NCI-H1436 treated with DMSO at 0.1 percent for 48 hours (cell line): ENCODE results near the gene SH3PXD2B.

Source experiments
- DNase-seq: peaks from one replicate; lab custom pipeline; 2025; lab: John Stamatoyannopoulos, UW

Gene SH3PXD2B

DNA sequence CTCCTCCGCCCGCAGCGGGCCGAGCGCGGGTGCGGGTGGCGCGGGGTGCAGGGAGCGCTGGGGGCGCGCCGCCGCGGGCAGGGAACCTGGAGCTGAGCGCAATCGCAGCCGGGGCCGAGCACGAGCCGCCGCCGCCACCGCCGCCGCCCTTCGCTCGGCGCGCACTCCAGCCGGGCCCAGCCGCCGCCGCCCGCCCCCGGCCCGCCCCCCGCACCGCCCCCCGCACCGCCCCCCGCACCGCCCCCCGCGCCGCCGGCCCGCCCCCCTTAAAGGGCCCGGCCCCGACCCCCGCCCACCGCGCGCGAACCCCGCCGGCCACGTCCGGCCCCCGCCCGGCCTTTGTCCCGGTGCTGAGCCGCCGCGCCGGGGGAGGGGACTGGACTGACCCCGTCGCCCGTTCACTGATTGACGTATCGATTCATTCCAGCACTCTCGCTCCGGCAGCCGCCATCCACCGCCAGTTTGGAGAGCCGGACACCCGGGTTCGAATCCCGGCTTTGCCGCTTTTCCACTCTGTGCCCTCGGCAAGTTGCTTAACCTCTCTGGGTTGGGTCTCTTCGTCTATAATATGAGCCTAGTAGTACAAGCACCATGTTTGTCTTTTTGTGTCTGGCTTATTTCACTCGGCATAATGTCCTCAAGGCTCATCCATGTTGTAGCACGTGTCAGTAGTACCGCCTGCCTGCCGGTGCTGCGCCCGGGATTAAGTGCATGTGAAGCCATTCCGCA lies at the start of gene SH3PXD2B:
Gene SH3PXD2B (minus strand): TSS at position 168 of the 729 bp plus-strand sequence. CDS start 173 bp downstream, outside the sequence.
- no peak for DNase-seq

GRCh38 chr5:172502969-172503368 lies 48.6 kb upstream of the SH3PXD2B start:
- no peak for DNase-seq

GRCh38 chr5:172502410-172502809 lies 48.1 kb upstream of the SH3PXD2B start:
- no peak for DNase-seq

GRCh38 chr5:172501708-172502320 lies 47.5 kb upstream of the SH3PXD2B start:
- no peak for DNase-seq

DNA sequence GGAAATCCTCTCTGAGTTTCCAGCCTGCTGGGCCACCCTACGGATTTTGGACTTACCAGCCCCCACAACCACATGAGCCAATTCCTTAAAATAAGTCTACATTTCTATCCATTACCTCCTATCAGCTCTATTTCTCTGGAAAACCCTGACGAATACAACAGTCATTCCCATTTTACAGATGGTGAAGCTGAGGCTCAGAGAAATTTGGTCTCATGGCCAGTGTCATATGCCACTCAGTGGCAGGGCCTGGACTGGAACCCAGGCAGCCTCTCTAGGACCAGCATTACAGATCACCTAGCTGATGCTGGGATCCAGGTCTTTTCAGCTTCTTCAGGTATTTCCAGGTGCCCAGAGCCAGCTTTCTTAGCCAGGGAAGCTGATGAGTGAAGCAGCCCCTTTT lies 45.0 kb upstream of the SH3PXD2B start:
- no peak for DNase-seq

DNA sequence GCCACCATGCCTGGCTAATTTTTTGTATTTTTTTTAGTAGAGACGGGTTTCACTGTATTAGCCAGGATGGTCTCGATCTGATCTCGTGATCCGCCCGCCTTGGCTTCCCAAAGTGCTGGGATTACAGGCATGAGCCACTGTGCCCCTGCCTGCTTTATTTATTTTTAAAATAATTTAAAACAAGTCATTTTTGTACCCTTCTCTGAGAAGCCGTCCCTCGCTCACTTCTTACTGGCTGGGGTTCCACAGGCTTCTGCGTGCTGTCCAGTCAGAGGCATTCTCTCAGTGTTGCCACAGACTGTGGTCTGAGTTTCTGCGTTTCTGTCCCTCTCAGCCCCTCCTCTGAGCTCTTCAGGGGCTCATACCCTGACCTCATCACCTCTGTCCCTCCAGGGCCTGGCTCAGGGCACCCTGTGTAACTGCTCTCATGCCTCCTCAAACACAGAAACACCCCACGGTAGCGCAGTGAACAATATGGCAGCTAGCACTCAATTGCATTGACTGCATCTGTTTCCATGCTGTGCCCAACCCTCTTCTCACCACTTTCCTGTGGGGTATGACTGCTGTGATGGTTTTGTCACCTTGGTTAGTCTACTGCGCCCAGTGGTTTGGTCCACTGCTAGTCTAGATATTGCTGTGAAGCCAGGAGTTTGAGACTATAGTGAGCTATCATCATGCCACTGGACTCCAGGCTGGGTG lies 44.3 kb upstream of the SH3PXD2B start:
- no peak for DNase-seq

GRCh38 chr5:172497591-172498255 lies 43.4 kb upstream of the SH3PXD2B start:
- DNase-seq: no peak

DNA sequence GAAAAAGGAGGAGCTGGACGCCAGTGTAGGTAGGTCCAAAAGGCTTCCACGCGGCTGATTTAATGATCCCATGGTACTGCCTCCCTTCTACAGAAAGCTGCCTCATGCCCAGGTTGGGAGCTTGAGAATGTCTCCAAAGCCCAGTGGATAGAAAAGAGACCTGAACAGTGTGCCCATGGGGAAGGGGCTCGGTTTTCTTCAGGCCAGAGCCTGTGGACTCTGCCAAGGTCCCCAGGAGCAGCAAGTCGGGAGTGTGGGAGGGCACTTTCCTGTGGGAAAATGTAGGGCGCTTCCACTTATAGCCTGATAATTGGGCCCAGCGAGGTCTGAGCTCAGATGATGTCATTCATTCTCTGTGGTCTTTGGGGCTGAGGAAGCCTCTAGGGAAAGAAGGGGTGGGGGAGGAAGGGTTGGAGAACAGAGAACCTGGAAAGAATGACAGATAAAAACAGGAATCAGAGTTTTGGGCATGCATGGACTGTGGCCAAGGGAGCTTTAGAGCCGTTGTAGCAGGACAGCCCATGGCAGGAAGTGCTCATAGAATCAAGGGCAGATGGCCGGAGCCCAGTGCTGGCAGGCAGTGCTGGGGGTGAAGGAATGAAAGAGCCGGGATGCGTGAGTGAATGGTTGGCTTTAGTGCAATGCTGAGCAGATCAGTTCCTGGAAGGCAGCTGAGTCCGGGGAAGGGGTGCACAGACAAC lies 42.5 kb upstream of the SH3PXD2B start:
- DNase-seq: no peak

DNA sequence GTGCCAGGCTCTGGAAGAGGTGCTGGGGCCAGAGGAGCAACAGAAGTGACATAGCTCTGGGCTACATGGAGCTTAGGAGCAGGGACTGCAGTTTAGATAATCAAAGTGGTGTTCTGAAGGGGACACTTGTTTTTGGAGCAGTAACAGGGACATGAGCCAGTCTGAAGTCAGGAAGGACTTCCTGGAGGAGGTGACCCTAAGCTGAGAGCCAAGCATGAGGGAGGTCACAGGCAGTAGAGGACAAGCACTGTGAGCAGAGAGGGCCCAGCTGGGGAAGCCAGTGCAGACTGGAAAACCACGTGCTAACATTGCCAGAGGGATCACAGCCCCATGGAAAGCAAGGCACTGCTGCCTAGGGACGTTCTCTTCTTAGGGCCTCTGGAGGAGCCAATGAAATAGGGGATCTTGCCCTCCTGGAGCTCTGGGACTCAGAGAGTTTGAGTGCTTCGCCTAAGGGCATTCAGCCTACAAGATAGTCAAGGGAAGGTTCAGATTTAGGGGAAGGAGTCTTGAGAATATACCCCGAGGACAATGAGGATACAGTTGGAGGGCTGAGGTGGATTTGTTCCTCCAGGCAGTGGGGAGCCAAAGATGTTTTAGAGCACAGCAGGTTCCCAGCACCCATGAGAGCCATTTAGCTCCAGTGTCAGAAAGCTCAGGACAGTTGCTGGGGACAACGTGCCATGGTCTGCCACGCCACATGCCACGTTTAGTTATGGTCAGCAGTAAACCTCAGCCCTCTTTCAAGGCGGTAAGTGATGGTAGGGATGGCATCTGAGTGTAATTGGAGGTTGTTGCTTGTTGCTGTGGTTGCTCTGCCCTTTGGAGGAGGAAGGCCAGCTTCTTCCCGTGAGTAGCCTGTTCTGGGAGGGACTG lies 40.5 kb upstream of the SH3PXD2B start:
- DNase-seq: no peak

DNA sequence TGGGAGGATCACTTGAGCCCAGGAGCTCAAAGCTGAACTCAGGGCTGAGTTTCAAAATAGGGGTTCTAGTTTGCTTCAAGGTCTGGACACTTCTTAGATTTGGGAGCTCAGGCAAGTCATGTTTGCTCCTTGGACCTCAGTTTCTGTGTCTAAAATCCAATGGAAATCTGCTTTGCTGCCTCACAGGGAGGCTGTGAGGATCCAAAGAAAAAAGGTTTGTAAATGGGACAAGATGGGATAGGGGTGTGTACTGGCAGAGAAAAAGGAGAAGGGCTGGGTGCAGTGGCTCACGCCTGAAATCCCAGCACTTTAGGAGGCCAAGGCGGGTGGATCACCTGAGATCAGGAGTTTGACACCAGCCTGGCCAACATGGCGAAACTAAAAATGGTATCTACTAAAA lies 39.6 kb upstream of the SH3PXD2B start:
- no peak for DNase-seq

DNA sequence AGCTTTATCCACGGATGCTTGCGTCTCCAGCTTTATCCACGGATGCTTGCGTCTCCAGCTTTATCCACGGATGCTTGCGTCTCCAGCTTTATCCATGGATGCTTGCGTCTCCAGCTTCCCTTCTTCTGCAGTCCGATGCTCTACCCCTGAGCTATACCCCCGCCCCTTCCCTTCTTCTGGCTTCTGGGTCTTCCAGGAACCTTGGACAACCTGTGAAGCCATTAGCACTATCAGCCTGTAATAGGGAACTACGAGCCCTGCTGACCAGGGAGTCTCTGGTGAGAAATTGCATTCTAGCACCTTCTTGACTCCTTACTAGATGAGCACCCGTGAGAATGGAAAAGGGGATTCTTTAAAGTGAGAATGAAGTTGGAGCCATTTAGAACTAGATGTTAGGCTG lies 39.1 kb upstream of the SH3PXD2B start:
- DNase-seq: no peak

DNA sequence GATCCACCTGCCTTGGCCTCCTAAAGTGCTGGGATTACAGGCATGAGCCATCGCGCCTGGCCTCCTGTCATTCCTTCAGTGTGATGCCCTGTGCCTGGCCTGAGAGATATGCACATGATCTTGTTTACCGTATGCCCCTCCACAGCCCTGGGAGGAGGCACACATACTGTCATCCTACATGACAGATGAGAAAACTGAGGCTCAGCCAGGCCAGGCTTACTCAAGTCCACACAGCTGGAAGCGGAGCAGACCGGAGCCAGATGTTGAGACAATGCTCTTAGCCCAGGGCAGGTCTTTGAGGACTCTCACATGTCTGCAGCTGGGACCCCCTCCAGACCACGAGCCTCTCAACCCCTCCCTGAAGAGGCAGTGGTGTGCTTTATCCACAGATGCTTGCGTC lies 38.7 kb upstream of the SH3PXD2B start:
- DNase-seq: no peak

DNA sequence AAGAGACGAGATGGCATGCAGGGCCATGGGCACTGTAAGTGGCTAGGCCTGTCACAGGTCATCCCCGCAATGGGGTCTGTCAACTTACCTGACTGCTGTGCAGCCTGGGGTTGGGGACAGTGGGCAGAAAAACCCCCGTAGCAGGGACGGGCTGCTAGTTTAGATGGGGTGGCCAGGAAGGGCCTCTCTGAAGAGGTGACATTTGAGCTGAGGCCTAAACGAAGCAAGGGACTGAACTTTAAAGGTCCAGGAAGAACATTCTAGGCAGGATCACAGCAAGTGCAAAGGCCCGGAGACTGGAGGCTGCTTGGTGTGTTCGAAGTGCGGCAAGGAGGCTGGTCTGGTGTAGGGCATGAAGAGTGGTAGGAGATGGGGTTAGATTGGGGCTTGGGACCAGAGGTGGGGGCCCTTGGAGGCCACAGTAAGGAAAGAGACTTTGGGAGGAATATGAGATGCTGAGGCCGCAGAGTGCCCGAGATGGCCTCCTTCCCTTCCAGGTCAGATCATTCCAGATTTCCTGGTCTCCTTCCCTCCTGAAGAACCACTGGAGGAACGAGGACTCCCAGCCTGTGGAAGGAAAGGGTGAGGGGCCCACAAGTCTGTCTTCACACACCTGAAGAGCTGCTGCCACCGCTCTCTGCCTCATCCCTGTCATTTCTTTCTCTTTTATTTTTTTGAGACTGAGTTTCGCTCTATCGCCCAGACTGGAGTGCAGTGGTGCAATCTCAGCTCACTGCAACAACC lies 37.9 kb upstream of the SH3PXD2B start:
- no peak for DNase-seq

- no peak for DNase-seq
Observed at GRCh38 chr5:172491481-172491880, 37.2 kb upstream of the SH3PXD2B start.

DNA sequence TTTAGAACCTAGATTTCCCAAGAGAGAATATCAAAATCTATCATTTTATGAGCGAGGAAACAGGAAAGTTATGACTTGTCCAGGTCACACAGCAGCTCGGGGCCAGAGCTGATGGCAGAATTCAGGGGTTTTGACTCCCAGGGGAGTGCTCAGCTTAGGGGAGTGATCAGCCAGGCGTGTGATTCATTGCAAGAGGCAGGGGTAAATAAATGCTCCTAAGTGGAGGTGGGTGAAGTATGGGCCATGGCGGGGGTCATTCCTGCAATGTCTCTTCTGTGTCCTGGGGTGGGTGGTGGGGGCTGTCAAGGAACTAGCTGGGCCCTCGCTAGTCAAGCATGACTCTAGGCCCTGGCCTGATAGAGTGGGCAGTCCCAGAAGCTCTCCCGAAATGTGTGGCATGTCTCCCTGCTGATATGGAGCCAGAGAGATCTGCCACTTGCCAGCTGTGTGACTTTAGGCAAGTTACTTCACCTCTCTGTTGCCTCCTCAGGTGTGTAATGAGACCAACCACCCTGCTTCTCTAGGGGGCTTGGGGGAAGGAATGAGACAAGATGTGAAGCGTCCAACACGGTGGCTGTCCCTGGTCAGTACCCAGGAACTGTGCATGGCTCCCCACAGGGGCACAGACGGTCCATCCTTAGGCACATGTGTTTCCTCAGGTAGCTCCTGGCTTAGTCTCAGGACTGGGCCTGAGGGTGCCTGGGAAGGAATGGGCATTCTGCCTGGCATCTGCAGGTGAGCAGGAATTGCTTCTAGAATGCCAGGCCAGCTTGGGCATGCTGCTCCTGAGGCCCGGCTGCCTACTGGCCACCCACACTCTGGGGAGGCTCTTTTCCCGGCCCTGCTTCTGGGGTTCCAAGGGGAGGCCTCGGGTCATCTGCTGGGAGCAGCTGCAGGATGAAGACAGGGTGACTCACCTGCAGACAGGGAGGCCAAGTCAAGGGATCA lies 36.5 kb upstream of the SH3PXD2B start:
- no peak for DNase-seq

- no peak for DNase-seq
Observed at GRCh38 chr5:172488221-172488620, 33.9 kb upstream of the SH3PXD2B start.

- no peak for DNase-seq
Observed at GRCh38 chr5:172487671-172488070, 33.3 kb upstream of the SH3PXD2B start.

GRCh38 chr5:172486912-172487311 lies 32.6 kb upstream of the SH3PXD2B start:
- DNase-seq: no peak

DNA sequence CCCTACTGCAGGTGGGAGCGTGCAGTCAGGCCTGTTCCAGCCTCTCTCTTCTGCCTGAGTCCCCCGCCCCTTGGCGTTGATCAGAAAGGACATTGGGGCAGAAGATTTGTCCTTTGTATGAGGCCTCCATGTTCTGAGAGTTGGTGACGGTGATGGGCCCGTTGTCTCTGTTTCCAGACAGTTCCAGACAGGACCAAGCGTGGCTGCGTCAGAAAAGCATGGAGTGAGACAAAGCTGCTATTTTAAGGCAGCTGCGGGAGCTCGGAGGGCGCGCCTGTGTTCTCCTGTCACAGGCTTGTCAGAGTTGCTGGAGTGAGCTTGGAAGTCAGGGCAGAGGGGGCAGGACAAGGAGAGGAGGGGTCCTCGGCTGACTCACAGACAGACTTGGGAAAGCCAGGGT lies 32.1 kb upstream of the SH3PXD2B start:
- no peak for DNase-seq
